ENCODE measurements around the gene HHAT. TPM values are rescaled to one million over a fixed set of nuclear protein-coding genes. Genes with fewer than 3 reads are reported as not detected.

HHAT gene
- total and polyA plus RNA-seq, 2 donors (not counting 3 experiments of a cell fraction or from before 2014, with no cell fraction given) = 2.4 to 4.3 TPM

DNA sequence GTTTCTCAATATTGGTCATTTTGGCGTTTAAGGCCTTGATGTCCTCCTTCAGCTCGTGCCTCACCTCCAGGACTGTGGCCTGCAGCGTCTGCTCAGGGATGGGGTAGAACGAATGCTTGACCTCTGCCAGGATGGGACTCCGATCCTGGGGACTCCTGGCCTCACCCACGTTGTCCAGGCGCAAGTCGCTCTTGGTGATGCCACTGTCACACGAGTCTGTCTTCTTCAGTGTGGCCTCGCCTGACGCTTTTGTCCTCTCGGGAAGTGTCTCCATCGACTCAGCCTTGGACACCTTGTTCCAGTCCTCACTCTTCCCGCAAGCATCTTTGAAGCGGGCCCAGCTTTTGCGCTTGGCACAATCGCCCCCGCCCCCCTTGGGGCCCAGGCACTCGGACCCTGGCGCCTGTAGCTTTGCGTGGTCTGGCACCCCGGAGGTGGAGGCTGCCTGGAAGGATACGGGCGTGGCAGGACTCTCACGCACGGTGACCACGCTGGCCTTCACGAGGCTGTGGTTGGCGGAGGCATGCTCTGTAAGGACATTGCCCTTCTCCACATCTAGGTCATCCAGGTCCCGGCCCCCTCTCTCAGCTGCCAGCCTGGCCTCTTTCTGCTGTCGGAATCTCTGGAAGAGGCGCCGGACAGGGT lies 354.8 kb downstream of the HHAT start:
- no peaks in the 10 kb centered on the region for H3K36me3 ChIP-seq (ENCODE audit: control insufficient read depth in 2 of 2, extremely low read depth in 1 of 2, insufficient read depth in 2 of 2, low read length in 2 of 2)
- H3K9me1 ChIP-seq (replicated peaks; ENCODE audit: control insufficient read depth, extremely low read depth, insufficient read depth, low read length) = no peaks in the 10 kb centered on the region
- POLR2A ChIA-PET = no interaction called here
- H3K4me1 ChIP-seq (ENCODE audit: control insufficient read depth, extremely low read depth, insufficient read depth, low read length) = no peaks in the 10 kb centered on the region
- dilution Hi-C loops (cut with MboI; ENCODE audit: extremely low pct_ligation_motif_present, low sequenced_read_pairs) = no loop called here
- H4K20me1 ChIP-seq (replicated peaks; ENCODE audit: control insufficient read depth, extremely low read depth, insufficient read depth, low read length) = no peaks in the 10 kb centered on the region
- CTCF ChIA-PET = no interaction called here
- H3K9ac ChIP-seq (replicated peaks; ENCODE audit: extremely low read depth, insufficient read depth, low read length) = no peak overlapping the region
- peaks cover 4% of the 10 kb centered on the region for H3K9me3 ChIP-seq (replicated peaks; ENCODE audit: control insufficient read depth, insufficient read depth, low read length)
- no TSS peak for BruUV-seq (replicated peaks)
- no peak overlapping the region for H3K27ac ChIP-seq (ENCODE audit: insufficient read depth, low read depth, low read length)
- FAIRE-seq (no peak), DNase-seq (ENCODE audit: low read depth, low spot score) (no peak)
- H3K27me3 ChIP-seq (ENCODE audit: control insufficient read depth in 2 of 2, insufficient read depth in 2 of 2, low read length in 2 of 2) = no peaks in the 10 kb centered on the region
- intact Hi-C loops (cut with micrococcal nuclease) = no loop called here
- H3K4me2 ChIP-seq (ENCODE audit: insufficient read depth, low read length) = no peak overlapping the region
- no peaks in the 10 kb centered on the region for H3K79me2 ChIP-seq (ENCODE audit: control insufficient read depth, insufficient read depth, low read length)
- TF ChIP-seq JUN (IDR thresholded peaks at IDR 0.05; ENCODE audit: borderline replicate concordance, insufficient read depth, insufficient read length, low read depth) (no peak), EZH2 (IDR thresholded peaks at IDR 0.05; ENCODE audit: borderline replicate concordance, low read depth, low read length, severe bottlenecking) (no peak), GATA2 (IDR thresholded peaks at IDR 0.05; ENCODE audit: insufficient read depth, insufficient read length, low read depth, low read length) (no peak), MYC (IDR thresholded peaks at IDR 0.05; ENCODE audit: low read depth, low read length) (no peak), CTCF (IDR thresholded peaks at IDR 0.05; ENCODE audit: extremely low read depth in 1 of 2, insufficient read depth in 1 of 2, low read depth in 1 of 2, low read length in 2 of 2) (no peak), FOS (IDR thresholded peaks at IDR 0.05; ENCODE audit: borderline replicate concordance, insufficient read depth, low read length) (no peak), POLR2A (IDR thresholded peaks at IDR 0.05; ENCODE audit: low read depth, low read length) (no peak), POLR2AphosphoS5 (IDR thresholded peaks at IDR 0.05; ENCODE audit: insufficient read depth, low read depth, low read length) (no peak)
- TF ChIP-seq, protein P1, sequence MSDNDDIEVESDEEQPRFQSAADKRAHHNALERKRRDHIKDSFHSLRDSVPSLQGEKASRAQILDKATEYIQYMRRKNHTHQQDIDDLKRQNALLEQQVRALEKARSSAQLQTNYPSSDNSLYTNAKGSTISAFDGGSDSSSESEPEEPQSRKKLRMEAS (IDR thresholded peaks at IDR 0.05; ENCODE audit: insufficient read depth, insufficient read length) = no peak
- H2AFZ ChIP-seq (ENCODE audit: low read depth, low read length) = no peak overlapping the region
- no peak overlapping the region for H3K4me3 ChIP-seq (replicated peaks in 1 of 3; ENCODE audit: insufficient read depth in 1 of 3, low read depth in 1 of 3, low read length in 3 of 3)
